ENCODE data around the gene TMEM234. TPM values are rescaled to one million over a fixed set of nuclear protein-coding genes. Genes with fewer than 3 reads are reported as not detected.

The TMEM234 gene
- total and polyA plus RNA-seq, 2 of the 13 experiments (the other 11 are each of a cell fraction or from before 2014, with no cell fraction given), result 6.1 to 9.0 TPM

DNA sequence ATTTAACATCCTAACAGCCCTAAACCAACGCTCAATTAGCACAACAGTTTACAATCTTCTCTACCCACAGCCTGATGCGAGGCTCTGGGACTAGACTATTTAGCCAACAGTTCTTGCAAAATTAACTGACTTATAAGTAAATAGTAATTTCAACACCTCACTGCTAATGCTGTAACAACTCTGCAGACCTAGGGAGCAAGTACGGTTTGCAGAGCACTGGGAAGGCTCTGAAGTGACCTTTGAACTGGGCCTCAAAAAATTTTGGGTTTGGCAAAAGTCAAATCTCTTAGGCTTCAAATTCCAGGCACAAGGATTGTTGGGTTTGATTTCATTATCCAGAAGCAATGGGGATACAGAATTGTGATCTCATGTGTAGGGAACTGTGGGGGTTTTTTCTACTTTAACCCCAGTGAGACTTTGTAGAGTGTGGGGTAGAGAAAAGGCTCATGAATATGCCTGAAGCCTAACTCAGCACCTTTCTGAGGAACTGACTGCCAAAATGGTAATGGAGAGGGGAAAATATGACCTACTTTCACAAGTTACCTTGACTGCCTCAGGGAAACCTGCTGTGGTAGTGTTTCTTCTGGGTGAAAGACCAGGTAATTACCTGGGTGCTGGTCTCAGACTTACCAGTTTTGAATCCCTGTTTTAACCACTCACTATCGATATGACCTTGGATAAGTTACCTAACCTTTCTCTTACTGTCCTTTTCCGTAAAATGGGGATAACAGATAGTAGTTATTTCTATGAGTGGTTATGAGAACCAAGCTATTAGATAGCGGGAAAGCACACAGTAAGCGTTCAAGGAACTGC lies 43.6 kb downstream of the TMEM234 start (continued):
- no peak for TF ChIP-seq POGK (CRISPR knock-in tag; conservative IDR thresholded peaks at IDR 0.05)
- TF ChIP-seq, protein P1, sequence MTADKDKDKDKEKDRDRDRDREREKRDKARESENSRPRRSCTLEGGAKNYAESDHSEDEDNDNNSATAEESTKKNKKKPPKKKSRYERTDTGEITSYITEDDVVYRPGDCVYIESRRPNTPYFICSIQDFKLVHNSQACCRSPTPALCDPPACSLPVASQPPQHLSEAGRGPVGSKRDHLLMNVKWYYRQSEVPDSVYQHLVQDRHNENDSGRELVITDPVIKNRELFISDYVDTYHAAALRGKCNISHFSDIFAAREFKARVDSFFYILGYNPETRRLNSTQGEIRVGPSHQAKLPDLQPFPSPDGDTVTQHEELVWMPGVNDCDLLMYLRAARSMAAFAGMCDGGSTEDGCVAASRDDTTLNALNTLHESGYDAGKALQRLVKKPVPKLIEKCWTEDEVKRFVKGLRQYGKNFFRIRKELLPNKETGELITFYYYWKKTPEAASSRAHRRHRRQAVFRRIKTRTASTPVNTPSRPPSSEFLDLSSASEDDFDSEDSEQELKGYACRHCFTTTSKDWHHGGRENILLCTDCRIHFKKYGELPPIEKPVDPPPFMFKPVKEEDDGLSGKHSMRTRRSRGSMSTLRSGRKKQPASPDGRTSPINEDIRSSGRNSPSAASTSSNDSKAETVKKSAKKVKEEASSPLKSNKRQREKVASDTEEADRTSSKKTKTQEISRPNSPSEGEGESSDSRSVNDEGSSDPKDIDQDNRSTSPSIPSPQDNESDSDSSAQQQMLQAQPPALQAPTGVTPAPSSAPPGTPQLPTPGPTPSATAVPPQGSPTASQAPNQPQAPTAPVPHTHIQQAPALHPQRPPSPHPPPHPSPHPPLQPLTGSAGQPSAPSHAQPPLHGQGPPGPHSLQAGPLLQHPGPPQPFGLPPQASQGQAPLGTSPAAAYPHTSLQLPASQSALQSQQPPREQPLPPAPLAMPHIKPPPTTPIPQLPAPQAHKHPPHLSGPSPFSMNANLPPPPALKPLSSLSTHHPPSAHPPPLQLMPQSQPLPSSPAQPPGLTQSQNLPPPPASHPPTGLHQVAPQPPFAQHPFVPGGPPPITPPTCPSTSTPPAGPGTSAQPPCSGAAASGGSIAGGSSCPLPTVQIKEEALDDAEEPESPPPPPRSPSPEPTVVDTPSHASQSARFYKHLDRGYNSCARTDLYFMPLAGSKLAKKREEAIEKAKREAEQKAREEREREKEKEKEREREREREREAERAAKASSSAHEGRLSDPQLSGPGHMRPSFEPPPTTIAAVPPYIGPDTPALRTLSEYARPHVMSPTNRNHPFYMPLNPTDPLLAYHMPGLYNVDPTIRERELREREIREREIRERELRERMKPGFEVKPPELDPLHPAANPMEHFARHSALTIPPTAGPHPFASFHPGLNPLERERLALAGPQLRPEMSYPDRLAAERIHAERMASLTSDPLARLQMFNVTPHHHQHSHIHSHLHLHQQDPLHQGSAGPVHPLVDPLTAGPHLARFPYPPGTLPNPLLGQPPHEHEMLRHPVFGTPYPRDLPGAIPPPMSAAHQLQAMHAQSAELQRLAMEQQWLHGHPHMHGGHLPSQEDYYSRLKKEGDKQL (CRISPR knock-in tag; IDR thresholded peaks at IDR 0.05; ENCODE audit: low read depth), result no peak
- no peak for TF ChIP-seq ZNF280B (CRISPR knock-in tag; IDR thresholded peaks at IDR 0.05; ENCODE audit: borderline replicate concordance)
- TF ChIP-seq, protein P2, sequence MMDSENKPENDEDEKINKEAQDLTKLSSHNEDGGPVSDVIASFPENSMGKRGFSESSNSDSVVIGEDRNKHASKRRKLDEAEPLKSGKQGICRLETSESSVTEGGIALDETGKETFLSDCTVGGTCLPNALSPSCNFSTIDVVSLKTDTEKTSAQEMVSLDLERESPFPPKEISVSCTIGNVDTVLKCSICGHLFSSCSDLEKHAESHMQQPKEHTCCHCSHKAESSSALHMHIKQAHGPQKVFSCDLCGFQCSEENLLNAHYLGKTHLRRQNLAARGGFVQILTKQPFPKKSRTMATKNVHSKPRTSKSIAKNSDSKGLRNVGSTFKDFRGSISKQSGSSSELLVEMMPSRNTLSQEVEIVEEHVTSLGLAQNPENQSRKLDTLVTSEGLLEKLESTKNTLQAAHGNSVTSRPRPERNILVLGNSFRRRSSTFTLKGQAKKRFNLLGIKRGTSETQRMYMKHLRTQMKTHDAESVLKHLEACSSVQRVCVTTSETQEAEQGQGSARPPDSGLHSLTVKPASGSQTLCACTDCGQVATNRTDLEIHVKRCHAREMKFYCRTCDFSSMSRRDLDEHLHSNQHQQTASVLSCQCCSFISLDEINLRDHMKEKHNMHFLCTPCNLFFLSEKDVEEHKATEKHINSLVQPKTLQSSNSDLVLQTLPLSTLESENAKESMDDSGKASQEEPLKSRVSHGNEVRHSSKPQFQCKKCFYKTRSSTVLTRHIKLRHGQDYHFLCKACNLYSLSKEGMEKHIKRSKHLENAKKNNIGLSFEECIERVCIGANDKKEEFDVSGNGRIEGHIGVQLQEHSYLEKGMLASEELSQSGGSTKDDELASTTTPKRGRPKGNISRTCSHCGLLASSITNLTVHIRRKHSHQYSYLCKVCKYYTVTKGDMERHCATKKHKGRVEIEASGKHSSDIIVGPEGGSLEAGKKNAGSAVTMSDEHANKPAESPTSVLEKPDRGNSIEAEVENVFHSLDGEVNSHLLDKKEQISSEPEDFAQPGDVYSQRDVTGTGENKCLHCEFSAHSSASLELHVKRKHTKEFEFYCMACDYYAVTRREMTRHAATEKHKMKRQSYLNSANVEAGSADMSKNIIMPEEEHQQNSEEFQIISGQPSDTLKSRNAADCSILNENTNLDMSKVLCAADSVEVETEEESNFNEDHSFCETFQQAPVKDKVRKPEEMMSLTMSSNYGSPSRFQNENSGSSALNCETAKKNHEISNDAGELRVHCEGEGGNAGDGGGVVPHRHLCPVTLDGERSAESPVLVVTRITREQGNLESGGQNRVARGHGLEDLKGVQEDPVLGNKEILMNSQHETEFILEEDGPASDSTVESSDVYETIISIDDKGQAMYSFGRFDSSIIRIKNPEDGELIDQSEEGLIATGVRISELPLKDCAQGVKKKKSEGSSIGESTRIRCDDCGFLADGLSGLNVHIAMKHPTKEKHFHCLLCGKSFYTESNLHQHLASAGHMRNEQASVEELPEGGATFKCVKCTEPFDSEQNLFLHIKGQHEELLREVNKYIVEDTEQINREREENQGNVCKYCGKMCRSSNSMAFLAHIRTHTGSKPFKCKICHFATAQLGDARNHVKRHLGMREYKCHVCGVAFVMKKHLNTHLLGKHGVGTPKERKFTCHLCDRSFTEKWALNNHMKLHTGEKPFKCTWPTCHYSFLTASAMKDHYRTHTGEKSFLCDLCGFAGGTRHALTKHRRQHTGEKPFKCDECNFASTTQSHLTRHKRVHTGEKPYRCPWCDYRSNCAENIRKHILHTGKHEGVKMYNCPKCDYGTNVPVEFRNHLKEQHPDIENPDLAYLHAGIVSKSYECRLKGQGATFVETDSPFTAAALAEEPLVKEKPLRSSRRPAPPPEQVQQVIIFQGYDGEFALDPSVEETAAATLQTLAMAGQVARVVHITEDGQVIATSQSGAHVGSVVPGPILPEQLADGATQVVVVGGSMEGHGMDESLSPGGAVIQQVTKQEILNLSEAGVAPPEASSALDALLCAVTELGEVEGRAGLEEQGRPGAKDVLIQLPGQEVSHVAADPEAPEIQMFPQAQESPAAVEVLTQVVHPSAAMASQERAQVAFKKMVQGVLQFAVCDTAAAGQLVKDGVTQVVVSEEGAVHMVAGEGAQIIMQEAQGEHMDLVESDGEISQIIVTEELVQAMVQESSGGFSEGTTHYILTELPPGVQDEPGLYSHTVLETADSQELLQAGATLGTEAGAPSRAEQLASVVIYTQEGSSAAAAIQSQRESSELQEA (CRISPR knock-in tag; IDR thresholded peaks at IDR 0.05; ENCODE audit: not compliant biosample characterization), result no peak
- peak; percentile 47; the same call in 1 of the 2 replicates for TF ChIP-seq HDAC2 (CRISPR knock-in tag; IDR thresholded peaks at IDR 0.05)
- TF ChIP-seq DNMT1 (CRISPR knock-in tag; IDR thresholded peaks at IDR 0.05), result no peak
- TF ChIP-seq ZMYM4 (CRISPR knock-in tag; IDR thresholded peaks at IDR 0.05), result peak; percentile 41; the same call in 1 of the 2 replicates
- TF ChIP-seq ZNF12 (CRISPR knock-in tag; IDR thresholded peaks at IDR 0.05), result peak; percentile 37; the same call in 1 of the 2 replicates
